Urothelium cell line (cell line): ENCODE data around the gene PKDREJ.
"Not testable (repeated sequence)": the region's sequence is repeated elsewhere in the genome, so short reads cannot be mapped to it uniquely, and the experiment has no call there.

Source experiments
- DNase-seq: peaks from one replicate; pipeline ENCODE4 v3.0.0; 2011; ENCODE audit warnings: low spot score, mixed read lengths
- FAIRE-seq: peaks from 2 replicates; lab custom pipeline; 2011; peaks lifted over from hg19 to GRCh38; lab: Jason Lieb, UNC

The PKDREJ gene

DNA sequence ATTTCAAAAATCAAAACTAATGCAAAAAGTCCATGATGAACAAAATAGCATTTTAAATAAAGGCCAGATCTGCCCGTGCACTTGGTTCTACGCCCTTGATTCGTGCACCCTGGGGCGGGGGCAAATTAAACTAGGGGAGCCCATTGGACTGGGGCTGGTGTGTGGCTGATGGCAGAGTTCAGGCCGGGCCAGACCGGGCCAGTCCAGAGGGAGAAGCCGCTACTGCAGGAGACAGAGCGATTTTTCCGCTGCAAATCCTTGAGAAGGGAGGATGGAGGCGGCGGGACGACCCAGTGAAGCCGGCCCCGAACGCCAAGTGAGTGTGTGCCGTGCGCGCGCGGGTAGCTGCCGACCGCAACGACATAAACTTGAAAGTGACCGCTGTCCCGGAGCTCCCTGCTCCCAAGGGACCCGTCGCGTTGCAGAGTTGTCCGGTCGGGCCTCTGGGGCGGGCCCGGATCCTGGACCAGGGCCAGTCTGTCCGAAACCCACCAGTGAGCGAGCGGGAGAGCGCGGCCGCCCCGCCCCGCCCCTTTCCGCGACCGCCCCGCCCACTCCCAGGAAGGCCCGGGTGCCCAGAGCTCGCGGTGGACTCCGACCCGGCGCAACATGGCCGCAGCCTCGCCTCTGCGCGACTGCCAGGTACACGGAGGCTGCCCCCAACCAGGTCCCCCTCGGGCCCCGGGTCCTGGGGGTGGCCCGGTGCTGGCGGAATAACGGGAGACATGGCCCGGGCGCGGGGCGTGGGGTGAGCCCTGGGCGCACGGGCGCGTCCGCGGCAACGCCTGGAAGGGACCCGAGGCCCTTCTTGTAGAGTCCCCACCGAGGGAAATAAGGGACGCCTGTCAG, 4.5 kb upstream of the PKDREJ start, which contains the start of gene TTC38:
Gene TTC38 (plus strand): TSS at position 578 of the 849 bp plus-strand sequence. CDS start 32 bp downstream, at position 610.
- DNase-seq: peak; percentile 97
- peak; percentile 40 for FAIRE-seq

GRCh38 chr22:46265627-46266026, 2.5 kb upstream of the PKDREJ start:
- DNase-seq, FAIRE-seq: not testable (repeated sequence)

GRCh38 chr22:46264520-46264919, 1.4 kb upstream of the PKDREJ start:
- FAIRE-seq, DNase-seq: not testable (repeated sequence)

DNA sequence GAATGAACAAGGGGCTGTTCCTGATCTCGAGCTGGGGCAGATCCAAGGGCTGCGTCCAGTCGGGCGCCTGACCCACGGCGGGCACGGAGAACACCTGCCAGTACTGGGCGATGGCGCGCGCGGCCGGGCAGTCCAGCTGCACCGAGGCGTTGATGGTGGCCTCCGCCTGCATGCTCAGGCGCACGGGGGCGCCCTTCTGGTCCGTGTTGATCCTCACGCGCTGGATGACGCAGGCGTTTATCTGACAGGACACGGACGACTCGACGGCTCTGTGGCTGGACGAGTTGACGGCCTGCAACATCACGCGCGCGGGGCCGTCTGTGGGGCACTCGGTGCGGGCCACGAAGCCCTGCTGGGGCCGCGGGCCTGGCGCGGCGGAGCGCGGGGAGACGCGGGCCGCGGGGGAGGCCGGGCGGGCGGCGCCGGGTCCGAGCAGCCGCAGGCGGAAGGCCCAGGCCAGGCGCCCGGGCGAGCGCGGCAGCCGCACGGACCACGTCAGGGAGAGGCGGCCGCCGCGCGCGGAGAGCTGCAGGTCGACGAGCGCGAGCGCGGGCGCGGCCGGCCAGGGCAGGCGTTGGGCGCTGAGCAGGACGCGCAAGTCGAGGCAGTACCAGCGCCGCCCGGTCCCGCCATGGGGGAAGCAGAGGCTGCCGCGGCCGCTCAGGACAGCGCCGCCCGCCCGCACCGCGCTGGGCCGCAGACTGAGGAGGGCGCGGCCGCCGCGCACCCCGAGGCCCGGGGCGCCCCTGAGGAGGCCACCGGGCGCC, 511 bp downstream of the PKDREJ start:
- DNase-seq (no peak), FAIRE-seq (no peak)

GRCh38 chr22:46260038-46260437, 3.1 kb downstream of the PKDREJ start:
- no peak for DNase-seq
- FAIRE-seq: no peak

GRCh38 chr22:46259374-46259773, 3.8 kb downstream of the PKDREJ start:
- DNase-seq (no peak), FAIRE-seq (no peak)

- no peak for DNase-seq
- FAIRE-seq: no peak
Observed at GRCh38 chr22:46256358-46256958, 6.7 kb downstream of the PKDREJ start.

DNA sequence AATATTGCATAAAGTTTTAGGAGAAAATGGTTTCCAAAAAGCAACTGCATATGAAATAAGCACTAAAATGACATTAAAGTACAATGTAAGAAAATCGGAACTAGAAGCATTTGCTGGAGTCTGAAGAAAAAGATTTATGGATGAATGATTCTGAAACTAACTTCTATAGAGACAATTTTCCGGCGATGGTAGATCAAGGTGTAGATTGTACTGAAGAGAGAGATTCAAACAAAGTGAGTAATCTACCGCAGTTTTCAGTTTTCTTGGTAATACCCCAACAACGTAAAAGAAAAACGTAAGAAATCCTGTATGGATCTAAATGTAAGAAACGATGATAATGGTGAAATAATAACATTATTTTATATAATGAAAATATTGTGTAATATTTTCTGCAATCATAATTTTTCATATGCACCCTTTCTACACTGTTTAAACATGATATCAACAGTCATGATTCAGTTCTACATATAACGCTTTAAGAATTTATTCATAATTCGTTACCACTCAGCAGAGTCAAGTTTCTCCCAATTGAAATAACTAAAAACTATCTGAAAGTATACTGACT, 11.2 kb downstream of the PKDREJ start:
- no peak for FAIRE-seq
- DNase-seq: no peak

GRCh38 chr22:46251266-46251665, 11.9 kb downstream of the PKDREJ start:
- DNase-seq (no peak), FAIRE-seq (no peak)

DNA sequence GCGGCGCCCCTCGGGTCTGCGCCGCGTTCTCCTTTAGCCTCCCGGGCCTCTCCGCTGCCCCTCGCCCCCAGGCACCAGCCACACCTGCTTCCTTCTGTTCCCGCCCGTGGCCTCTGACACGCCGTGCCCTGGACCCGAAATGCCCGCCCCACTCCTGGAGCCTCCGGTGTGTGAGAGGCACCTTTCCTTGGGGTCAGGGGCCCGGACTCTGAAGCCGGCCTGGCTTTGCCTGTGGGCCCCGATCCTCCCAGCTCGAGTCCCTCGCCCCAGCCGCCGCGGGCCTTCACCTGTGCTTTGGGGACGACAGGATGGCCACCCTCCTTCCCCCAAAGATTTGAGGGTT, 12.4 kb downstream of the PKDREJ start:
- DNase-seq (no peak), FAIRE-seq (no peak)

DNA sequence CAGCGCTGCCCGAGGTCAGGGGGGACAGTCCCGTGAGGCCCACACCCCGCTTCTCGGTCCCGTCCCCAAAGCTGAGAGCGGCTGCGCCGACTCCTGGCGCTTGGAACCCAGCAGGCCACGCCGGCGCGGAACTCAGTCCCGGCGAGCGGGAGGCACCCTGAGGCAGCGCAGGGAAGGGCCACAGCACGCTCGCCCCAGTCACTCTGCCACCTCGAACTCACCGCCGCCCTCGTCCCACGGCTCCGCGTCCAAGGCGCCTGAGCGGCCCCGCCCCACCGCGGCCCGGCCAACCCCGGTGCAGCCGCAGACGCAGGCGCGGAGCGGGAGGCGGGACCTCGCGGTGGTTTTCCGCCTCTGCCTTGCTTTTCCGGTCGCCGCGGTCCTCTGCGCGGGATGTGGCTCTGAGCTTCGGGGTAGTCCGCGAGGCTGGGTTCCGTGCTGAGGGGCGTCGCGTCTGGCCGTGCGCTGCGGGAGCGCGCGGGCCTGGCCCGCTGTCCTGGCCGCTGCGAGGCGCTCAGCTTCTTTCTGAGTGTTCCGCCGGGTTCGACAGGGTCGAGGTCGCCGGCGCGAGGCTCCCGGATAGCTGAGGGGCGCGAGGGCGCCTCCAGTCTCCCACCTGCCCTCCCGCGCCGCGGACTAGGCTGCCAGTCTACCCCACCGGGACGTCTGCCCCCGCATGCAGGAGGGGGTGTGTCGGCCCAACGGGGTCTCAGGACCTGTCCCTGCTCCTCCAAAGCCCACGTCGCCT, 12.9 kb downstream of the PKDREJ start, which contains the start of gene CDPF1:
Gene CDPF1 (minus strand): TSS at position 259 of the 748 bp plus-strand sequence. CDS start 2,009 bp downstream, outside the sequence.
- peak; percentile 95 for DNase-seq
- FAIRE-seq: peak; percentile 99

GRCh38 chr22:46247443-46247975, 15.6 kb downstream of the PKDREJ start:
- no peak for FAIRE-seq

GRCh38 chr22:46246178-46246577, 17.0 kb downstream of the PKDREJ start:
- DNase-seq (no peak), FAIRE-seq (no peak)

More at GRCh38 chr22:46247443-46247975, 15.6 kb downstream of the PKDREJ start:
- no peak for DNase-seq

DNA sequence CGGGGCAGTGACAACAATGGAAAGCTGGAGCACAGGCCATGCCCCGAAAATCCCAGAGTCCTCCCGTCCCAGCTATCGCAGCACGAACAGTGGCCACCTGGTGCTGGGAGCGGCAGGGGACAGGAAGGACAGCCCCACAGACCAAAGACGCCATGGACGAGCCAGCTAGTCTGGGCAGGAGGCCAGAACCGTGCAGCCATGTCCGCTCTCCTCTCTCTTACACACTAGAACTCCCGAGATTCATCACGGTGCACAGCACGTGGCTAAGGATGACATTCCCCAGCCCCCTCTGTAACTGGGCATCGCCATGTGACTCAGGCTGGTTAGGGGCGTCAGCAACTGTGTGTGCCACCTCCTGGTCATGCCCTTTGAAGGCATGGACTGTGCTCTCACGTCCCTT, 17.6 kb downstream of the PKDREJ start:
- FAIRE-seq: no peak
- no peak for DNase-seq

- FAIRE-seq (no peak), DNase-seq (no peak)
Observed at GRCh38 chr22:46244771-46245170, 18.4 kb downstream of the PKDREJ start.

GRCh38 chr22:46242076-46242475, 21.1 kb downstream of the PKDREJ start:
- FAIRE-seq: no peak

GRCh38 chr22:46241396-46242007, 21.6 kb downstream of the PKDREJ start:
- DNase-seq (no peak), FAIRE-seq (no peak)

More at GRCh38 chr22:46242076-46242475, 21.1 kb downstream of the PKDREJ start:
- no peak for DNase-seq

- FAIRE-seq: no peak
- no peak for DNase-seq
Observed at GRCh38 chr22:46240907-46241306, 22.2 kb downstream of the PKDREJ start.

DNA sequence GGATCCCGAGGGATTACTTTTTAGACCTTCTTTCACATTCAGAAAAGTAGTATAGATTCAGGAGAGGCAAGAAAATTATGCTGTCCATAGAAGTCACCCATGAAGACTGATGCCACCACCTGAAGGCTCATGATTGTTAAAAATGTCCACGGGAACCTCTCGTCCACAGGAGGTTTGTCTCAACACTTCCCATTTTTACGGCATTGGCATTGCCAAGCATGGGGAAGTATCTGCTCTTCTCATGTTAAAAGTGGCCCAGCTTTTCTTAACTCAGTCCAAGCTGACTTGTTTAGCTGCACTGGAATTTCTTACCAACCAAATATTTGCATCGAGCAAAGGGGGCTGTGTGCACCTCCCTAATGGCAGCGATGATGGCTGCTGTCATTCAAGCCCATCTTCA, 22.6 kb downstream of the PKDREJ start:
- FAIRE-seq (no peak), DNase-seq (no peak)

DNA sequence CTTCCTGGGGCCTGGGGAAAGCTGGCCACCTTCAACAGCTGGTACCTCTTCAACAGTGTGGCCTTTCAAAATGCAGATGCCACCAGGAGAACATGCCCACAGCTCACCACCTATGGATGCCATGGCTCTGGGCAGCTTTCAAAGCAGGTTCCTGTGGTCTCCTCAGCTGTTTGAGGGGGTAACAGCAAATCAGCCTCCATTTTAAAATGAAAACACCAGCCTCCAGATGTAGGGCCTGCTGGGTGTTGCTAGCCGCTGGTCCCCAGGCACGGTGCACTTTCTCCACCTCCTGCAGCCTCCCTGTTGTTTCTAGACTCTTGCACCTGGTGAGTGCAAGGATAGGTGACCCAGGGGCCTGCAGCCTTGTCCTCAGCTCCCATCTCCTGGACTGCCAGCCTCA, 23.1 kb downstream of the PKDREJ start:
- DNase-seq (no peak), FAIRE-seq (no peak)
